Left ventricle myocardium inferior (tissue), 1 donor: Measurements from ENCODE around the gene HDAC9. TPM values are rescaled to one million over a fixed set of nuclear protein-coding genes. Genes with fewer than 3 reads are reported as not detected.

Experiments used
- DNase-seq: peaks from one replicate; pipeline ENCODE4 v3.0.0-alpha.2; 2020
- H3K27ac ChIP-seq: fragments of 200-600 bp; replicated peaks from 2 replicates; pipeline ENCODE4 v1.8.0; 2021
- H3K27me3 ChIP-seq: fragments of 200-600 bp; 2 replicates; pipeline ENCODE4 v1.8.0; 2021; ENCODE audit warnings: low read depth
- H3K36me3 ChIP-seq: fragments of 200-600 bp; 2 replicates; pipeline ENCODE4 v1.8.0; 2021
- H3K4me1 ChIP-seq: fragments of 200-600 bp; 2 replicates; pipeline ENCODE4 v1.8.0; 2021
- H3K4me3 ChIP-seq: fragments of 200-600 bp; 2 replicates; pipeline ENCODE4 v1.8.0; 2021; ENCODE audit warnings: mild to moderate bottlenecking, moderate library complexity
- H3K9me3 ChIP-seq: fragments of 200-600 bp; replicated peaks from 2 replicates; pipeline ENCODE4 v1.8.0; 2021
- CTCF ChIP-seq: fragments of 200-600 bp; IDR thresholded peaks from 2 replicates; pipeline ENCODE4 v1.8.0; 2021; ENCODE audit warnings: antibody characterized with exemption, mild to moderate bottlenecking, borderline replicate concordance
- intact Hi-C: fragments of 100-400 bp; cut with micrococcal nuclease; formaldehyde crosslinking; loops from one replicate; pipeline ENCODE4 v1.11.0; 2022
- total RNA-seq: library from RNA; stranded (reverse); fragmentation: NEBNext Ultra II Directional; extraction: Animal tissue kit (Norgen Biotek cat#: 25700); gene quantifications from one replicate; pipeline ENCODE4 v1.2.1, GENCODE V29; 2021
- donor health status: DM: no; HTN: yes; CAD: no; lungs with severe emphysema.

Gene HDAC9
- total RNA-seq, 1 donor from 2014 or later = 39.6 TPM

GRCh38 chr7:18861514-18862118 is 366.1 kb downstream of the HDAC9 start:
- DNase-seq = no peak
- H3K27me3 ChIP-seq = no peaks in the 10 kb centered on the region
- intact Hi-C loops = no loop called here
- no peak overlapping the region for H3K4me3 ChIP-seq
- H3K27ac ChIP-seq = no peak overlapping the region
- H3K4me1 ChIP-seq = peaks cover 8% of the 10 kb centered on the region
- no peaks in the 10 kb centered on the region for H3K9me3 ChIP-seq
- H3K36me3 ChIP-seq = no peaks in the 10 kb centered on the region
- no peak for TF ChIP-seq CTCF

- DNase-seq = no peak
- Histone ChIP-seq H3K4me3 (no peak overlapping the region), H3K27me3 (no peaks in the 10 kb centered on the region), H3K36me3 (no peaks in the 10 kb centered on the region), H3K27ac (no peak overlapping the region), H3K9me3 (no peaks in the 10 kb centered on the region), H3K4me1 (peaks cover 20% of the 10 kb centered on the region)
- intact Hi-C loops = no loop called here
- no peak for TF ChIP-seq CTCF
Measured at GRCh38 chr7:18864967-18865366, 369.4 kb downstream of the HDAC9 start.

GRCh38 chr7:18866359-18867036 is 370.9 kb downstream of the HDAC9 start:
- Histone ChIP-seq H3K27ac (peak overlapping the region; percentile 67), H3K36me3 (no peaks in the 10 kb centered on the region), H3K9me3 (no peaks in the 10 kb centered on the region), H3K4me1 (peaks cover 20% of the 10 kb centered on the region), H3K27me3 (no peaks in the 10 kb centered on the region), H3K4me3 (no peak overlapping the region)
- intact Hi-C loops = no loop called here
- no peak for TF ChIP-seq CTCF
- DNase-seq = peak; percentile 57

- intact Hi-C loops = no loop called here
- no peaks in the 10 kb centered on the region for H3K36me3 ChIP-seq
- DNase-seq = no peak
- H3K4me3 ChIP-seq = no peak overlapping the region
- no peaks in the 10 kb centered on the region for H3K27me3 ChIP-seq
- H3K4me1 ChIP-seq = peaks cover 5% of the 10 kb centered on the region
- H3K9me3 ChIP-seq = no peaks in the 10 kb centered on the region
- TF ChIP-seq CTCF = no peak
- no peak overlapping the region for H3K27ac ChIP-seq
Measured at GRCh38 chr7:18872344-18872743, 376.8 kb downstream of the HDAC9 start.

GRCh38 chr7:18873734-18874336 is 378.3 kb downstream of the HDAC9 start:
- TF ChIP-seq CTCF = no peak
- H3K4me3 ChIP-seq = no peak overlapping the region
- no peaks in the 10 kb centered on the region for H3K36me3 ChIP-seq
- H3K27ac ChIP-seq = no peak overlapping the region
- no peak for DNase-seq
- H3K4me1 ChIP-seq = no peaks in the 10 kb centered on the region
- intact Hi-C loops = no loop called here
- H3K27me3 ChIP-seq = no peaks in the 10 kb centered on the region
- H3K9me3 ChIP-seq = peaks cover 3% of the 10 kb centered on the region
